GM10248 (cell line): ENCODE data around the gene JOSD1.

Experiments used
- CTCF ChIA-PET: fragments of 300-600 bp; sonication (Branson Sonifier 250); formaldehyde crosslinking; extraction: SDS; loops from one replicate; lab custom pipeline; 2021; ENCODE audit warnings: antibody characterized with exemption; lab: Yijun Ruan, JAX
- POLR2A ChIA-PET: fragments of 350-650 bp; sonication (Branson Sonifier 250); formaldehyde crosslinking; extraction: SDS; loops from one replicate; lab custom pipeline; 2020; ENCODE audit warnings: antibody characterized with exemption; lab: Yijun Ruan, JAX
- DNase-seq: peaks from one replicate; pipeline ENCODE4 v3.0.0; 2012; ENCODE audit errors: extremely low spot score
- TF ChIP-seq, protein P1 (sequence below): IDR thresholded peaks from 2 replicates; pipeline ENCODE4 v1.5.1; 2012; ENCODE audit warnings: mild to moderate bottlenecking, low read depth; ENCODE audit errors: extremely low read depth, missing control alignments, control extremely low read depth

The JOSD1 gene

DNA sequence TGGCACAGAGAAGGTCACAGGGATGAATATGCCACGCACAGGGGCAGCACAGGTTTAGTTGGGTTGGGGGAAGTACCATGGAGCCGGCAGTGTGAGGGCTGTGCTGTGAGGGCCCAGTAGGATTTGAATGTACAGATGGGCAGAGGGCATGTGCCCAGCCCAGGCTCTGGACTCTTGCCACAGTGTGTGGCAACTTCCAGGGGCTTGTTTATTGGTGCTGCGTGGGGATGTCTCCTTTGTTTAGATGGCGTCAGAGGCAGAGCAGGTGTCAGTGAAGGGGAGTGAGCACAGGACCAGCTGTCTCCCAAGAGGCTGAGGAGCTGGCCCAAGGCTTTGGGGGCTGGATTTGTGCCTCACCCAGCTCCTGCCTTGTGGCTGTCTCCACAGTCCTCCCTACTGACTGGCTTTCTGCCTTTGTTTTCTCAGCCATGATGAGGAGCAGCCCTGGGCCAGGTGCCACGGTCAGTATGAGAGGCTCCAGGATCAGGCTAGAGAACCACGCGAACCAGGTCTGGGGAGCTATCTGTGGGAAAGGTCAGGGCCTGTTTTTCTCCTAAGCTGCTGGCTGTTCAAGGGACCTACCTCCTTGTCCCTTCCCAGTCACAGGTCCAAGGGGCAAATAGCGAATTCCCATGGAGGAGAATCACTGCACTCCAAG, 33.1 kb upstream of the JOSD1 start:
- TF ChIP-seq, protein P1, sequence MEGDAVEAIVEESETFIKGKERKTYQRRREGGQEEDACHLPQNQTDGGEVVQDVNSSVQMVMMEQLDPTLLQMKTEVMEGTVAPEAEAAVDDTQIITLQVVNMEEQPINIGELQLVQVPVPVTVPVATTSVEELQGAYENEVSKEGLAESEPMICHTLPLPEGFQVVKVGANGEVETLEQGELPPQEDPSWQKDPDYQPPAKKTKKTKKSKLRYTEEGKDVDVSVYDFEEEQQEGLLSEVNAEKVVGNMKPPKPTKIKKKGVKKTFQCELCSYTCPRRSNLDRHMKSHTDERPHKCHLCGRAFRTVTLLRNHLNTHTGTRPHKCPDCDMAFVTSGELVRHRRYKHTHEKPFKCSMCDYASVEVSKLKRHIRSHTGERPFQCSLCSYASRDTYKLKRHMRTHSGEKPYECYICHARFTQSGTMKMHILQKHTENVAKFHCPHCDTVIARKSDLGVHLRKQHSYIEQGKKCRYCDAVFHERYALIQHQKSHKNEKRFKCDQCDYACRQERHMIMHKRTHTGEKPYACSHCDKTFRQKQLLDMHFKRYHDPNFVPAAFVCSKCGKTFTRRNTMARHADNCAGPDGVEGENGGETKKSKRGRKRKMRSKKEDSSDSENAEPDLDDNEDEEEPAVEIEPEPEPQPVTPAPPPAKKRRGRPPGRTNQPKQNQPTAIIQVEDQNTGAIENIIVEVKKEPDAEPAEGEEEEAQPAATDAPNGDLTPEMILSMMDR, result no peak
- ChIA-PET POLR2A (interaction anchor here (0.9 to 1.4 kb wide), 3 partner anchors 12 to 28 kb away, joined by 3 to 4 read pairs (median 4); partner anchors contain the start of gene GTPBP1), CTCF (interaction anchor here (1.0 to 7.4 kb wide), 11 partner anchors 10 to 36 kb away, joined by 3 to 70 read pairs (median 6); no protein-coding TSS in a partner anchor)
- DNase-seq, result no peak

DNA sequence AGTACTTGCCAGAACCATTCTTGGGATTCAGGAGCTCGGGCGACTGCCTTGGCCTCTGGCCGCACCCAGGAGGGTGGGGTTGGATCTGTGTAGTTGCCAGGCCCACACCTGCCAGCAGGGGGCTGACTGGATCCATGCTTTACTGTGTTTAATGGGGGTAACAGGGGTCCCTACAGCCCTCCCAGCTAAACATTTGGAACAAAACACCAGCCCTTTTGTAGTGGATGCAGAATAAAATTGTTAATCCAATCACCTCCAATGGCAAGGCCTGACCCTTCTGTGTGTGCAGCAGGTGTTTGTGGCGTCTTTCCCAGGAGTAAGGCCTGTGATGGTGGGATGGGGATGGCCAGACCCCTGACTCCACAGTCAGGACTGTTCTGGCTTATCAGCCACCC, 32.6 kb upstream of the JOSD1 start:
- DNase-seq, result peak; percentile 68
- POLR2A ChIA-PET, result interaction anchor here (1.2 kb wide), 1 partner anchor 13 kb away, joined by 4 read pairs; no protein-coding TSS in a partner anchor

GRCh38 chr22:38732251-38732815, 31.6 kb upstream of the JOSD1 start:
- DNase-seq, result no peak
- ChIA-PET CTCF (interaction anchor here (0.9 to 7.4 kb wide), 7 partner anchors 8 to 121 kb away, joined by 3 to 70 read pairs (median 5); no protein-coding TSS in a partner anchor), POLR2A (interaction anchor here (0.6 kb wide), 1 partner anchor 18 kb away, joined by 6 read pairs; no protein-coding TSS in a partner anchor)
- TF ChIP-seq, protein P1, result no peak

More for the DNA sequence above, 32.6 kb upstream of the JOSD1 start:
- CTCF ChIA-PET, result interaction anchor here (0.6 to 7.4 kb wide), 10 partner anchors 9 to 120 kb away, joined by 3 to 70 read pairs (median 4); no protein-coding TSS in a partner anchor
- TF ChIP-seq, protein P1, result peak; percentile 61

- TF ChIP-seq, protein P1, result no peak
- ChIA-PET POLR2A (interaction anchor here (0.6 kb wide), 1 partner anchor 18 kb away, joined by 6 read pairs; no protein-coding TSS in a partner anchor), CTCF (interaction anchor here (0.9 to 7.4 kb wide), 5 partner anchors 8 to 679 kb away, joined by 3 to 70 read pairs (median 7); no protein-coding TSS in a partner anchor)
- DNase-seq, result no peak
Observed at GRCh38 chr22:38731703-38732161, 31.0 kb upstream of the JOSD1 start.

DNA sequence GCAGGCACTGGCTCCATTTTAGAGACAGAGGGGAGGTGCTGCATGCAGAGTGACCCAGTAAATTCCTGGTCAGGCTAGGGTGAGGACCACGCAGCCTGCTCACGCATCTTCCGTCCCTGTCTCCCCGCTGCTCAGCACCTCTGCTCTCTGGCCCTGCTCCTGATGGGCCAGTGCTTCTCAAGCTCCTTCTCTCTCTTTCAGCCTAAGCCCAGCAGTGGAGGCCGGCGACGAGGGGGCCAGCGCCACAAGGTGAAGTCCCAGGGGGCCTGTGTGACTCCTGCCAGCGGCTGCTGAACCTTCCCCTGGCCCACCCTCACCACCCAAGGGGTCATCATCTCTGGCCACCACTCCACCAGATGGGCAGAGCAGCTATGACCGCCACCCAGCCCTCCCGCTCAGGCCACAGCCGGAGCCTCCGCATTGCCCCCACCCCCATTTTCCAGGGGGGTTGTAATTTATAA, 29.7 kb upstream of the JOSD1 start:
- DNase-seq, result no peak
- TF ChIP-seq, protein P1, result no peak
- ChIA-PET CTCF (interaction anchor here (1.6 to 5.4 kb wide), 2 partner anchors 17 to 678 kb away, joined by 4 to 18 read pairs; no protein-coding TSS in a partner anchor), POLR2A (interaction anchor here (0.5 to 1.2 kb wide), 2 partner anchors 16 to 319 kb away, joined by 3 read pairs; no protein-coding TSS in a partner anchor)

- no peak for DNase-seq
- ChIA-PET CTCF (interaction anchor here (1.6 to 2.0 kb wide), 2 partner anchors 17 to 678 kb away, joined by 4 to 5 read pairs; no protein-coding TSS in a partner anchor), POLR2A (interaction anchor here (1.1 to 1.2 kb wide), 2 partner anchors 16 to 18 kb away, joined by 3 to 7 read pairs; no protein-coding TSS in a partner anchor)
- TF ChIP-seq, protein P1, result no peak
Observed at GRCh38 chr22:38729946-38730345, 29.2 kb upstream of the JOSD1 start.
